SK-N-SH treated with all-trans-retinoic acid at 6 μM for 48 hours (cell line): Measurements from ENCODE around the gene ARHGAP35.

ENCODE experiments used
- BACH2 ChIP-seq: fragments of 250-450 bp; sonication (Bioruptor Pico); IDR thresholded peaks from 2 replicates; pipeline ENCODE4 v1.9.0; 2021; ENCODE audit warnings: mild to moderate bottlenecking, borderline replicate concordance
- CSDC2 ChIP-seq: fragments of 250-450 bp; sonication (Bioruptor Pico); IDR thresholded peaks from 2 replicates; pipeline ENCODE4 v1.5.0; 2020; ENCODE audit warnings: mild to moderate bottlenecking, moderate library complexity
- ESRRG ChIP-seq: fragments of 250-450 bp; sonication (Bioruptor Pico); IDR thresholded peaks from 2 replicates; pipeline ENCODE4 v1.6.1; 2021; ENCODE audit warnings: mild to moderate bottlenecking
- ISL1 ChIP-seq: fragments of 250-450 bp; sonication (Bioruptor Pico); IDR thresholded peaks from 2 replicates; pipeline ENCODE4 v2.1.2; 2022; ENCODE audit warnings: mild to moderate bottlenecking, moderate library complexity
- OSR1 ChIP-seq: fragments of 250-450 bp; sonication (Bioruptor Pico); IDR thresholded peaks from 2 replicates; pipeline ENCODE4 v1.8.0; 2022; ENCODE audit warnings: moderate library complexity, mild to moderate bottlenecking, inconsistent platforms
- PPARA ChIP-seq: fragments of 250-450 bp; sonication (Bioruptor Pico); IDR thresholded peaks from 2 replicates; pipeline ENCODE4 v1.5.0; 2020; ENCODE audit warnings: mild to moderate bottlenecking, borderline replicate concordance
- ZC3H10 ChIP-seq: fragments of 250-450 bp; sonication (Bioruptor Pico); IDR thresholded peaks from 2 replicates; pipeline ENCODE4 v1.5.1; 2021; ENCODE audit warnings: mild to moderate bottlenecking, moderate library complexity
- ZNF8 ChIP-seq: fragments of 450-650 bp; formaldehyde crosslinking; IDR thresholded peaks from 2 replicates; pipeline ENCODE4 v1.5.0; 2020; ENCODE audit warnings: mild to moderate bottlenecking, moderate library complexity
- TF ChIP-seq, protein P1 (sequence below): fragments of 250-450 bp; sonication (Bioruptor Pico); IDR thresholded peaks from 2 replicates; pipeline ENCODE4 v1.8.0; 2020; ENCODE audit warnings: mild to moderate bottlenecking, moderate library complexity, borderline replicate concordance
- TF ChIP-seq, protein P2 (sequence below): fragments of 250-450 bp; sonication (Bioruptor Pico); IDR thresholded peaks from 2 replicates; pipeline ENCODE4 v1.5.1; 2021; ENCODE audit warnings: mild to moderate bottlenecking, moderate library complexity
- TF ChIP-seq, protein P3 (sequence below): fragments of 250-450 bp; sonication (Bioruptor Pico); IDR thresholded peaks from 2 replicates; pipeline ENCODE4 v1.8.0; 2021; ENCODE audit warnings: low read depth, mild to moderate bottlenecking, moderate library complexity, borderline replicate concordance

DNA sequence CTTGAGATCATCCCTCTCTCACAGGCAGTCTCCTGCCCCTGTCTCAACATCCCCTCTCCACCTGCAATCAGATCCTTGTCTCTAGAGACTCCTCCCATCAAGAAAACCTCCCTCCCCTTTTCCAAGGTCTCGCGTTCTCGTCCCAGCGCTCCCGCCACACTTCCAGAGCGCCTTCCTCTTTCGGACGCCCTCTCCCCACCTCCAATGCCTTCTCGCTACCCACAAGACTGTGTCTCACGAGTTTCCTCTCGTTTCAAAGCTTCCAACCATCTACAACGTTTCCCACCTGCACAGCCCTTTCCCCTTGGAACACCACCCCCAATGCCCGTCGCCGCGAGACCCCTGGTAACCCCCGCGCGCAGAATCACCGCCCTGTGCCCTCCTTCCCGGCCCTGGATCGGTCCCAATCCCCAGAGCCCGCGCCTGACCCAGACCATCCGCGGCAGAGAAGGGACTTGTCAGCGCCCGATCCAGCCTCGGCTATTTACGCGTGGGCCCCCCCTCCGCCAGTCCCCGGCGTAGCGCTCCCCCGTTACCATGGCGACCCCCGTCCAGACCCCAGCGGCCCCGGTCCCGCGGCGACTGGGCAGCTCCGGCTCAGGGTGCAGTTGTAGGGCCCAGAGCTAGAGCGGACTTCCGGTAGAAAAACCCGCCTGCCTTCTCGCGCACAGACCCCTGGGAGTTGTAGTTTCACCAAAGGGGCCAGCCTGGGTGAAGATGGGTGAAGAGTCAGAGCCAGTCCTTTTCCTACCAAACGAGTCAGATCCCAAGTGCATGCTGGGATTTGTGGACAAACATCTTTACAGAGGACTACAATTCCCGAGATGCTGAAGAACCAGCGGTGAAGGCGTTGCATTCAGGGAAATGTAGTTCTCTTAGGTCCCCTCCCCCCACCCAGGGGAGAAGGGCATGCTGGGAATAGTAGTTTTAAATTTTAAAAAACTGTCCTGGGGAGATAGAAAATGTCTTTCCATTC is 10.3 kb upstream of the ARHGAP35 start, which contains the start of gene AP2S1:
- TF ChIP-seq, protein P1, sequence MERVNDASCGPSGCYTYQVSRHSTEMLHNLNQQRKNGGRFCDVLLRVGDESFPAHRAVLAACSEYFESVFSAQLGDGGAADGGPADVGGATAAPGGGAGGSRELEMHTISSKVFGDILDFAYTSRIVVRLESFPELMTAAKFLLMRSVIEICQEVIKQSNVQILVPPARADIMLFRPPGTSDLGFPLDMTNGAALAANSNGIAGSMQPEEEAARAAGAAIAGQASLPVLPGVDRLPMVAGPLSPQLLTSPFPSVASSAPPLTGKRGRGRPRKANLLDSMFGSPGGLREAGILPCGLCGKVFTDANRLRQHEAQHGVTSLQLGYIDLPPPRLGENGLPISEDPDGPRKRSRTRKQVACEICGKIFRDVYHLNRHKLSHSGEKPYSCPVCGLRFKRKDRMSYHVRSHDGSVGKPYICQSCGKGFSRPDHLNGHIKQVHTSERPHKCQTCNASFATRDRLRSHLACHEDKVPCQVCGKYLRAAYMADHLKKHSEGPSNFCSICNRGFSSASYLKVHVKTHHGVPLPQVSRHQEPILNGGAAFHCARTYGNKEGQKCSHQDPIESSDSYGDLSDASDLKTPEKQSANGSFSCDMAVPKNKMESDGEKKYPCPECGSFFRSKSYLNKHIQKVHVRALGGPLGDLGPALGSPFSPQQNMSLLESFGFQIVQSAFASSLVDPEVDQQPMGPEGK (CRISPR knock-in tag), result peak; percentile 31; the same call in 1 of the 2 replicates
- TF ChIP-seq, protein P2, sequence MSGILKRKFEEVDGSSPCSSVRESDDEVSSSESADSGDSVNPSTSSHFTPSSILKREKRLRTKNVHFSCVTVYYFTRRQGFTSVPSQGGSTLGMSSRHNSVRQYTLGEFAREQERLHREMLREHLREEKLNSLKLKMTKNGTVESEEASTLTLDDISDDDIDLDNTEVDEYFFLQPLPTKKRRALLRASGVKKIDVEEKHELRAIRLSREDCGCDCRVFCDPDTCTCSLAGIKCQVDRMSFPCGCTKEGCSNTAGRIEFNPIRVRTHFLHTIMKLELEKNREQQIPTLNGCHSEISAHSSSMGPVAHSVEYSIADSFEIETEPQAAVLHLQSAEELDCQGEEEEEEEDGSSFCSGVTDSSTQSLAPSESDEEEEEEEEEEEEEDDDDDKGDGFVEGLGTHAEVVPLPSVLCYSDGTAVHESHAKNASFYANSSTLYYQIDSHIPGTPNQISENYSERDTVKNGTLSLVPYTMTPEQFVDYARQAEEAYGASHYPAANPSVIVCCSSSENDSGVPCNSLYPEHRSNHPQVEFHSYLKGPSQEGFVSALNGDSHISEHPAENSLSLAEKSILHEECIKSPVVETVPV (CRISPR knock-in tag), result no peak
- TF ChIP-seq OSR1 (no peak), ZNF8 (CRISPR knock-in tag) (no peak), PPARA (CRISPR knock-in tag) (no peak), ZC3H10 (CRISPR knock-in tag) (no peak), BACH2 (CRISPR knock-in tag) (no peak), ISL1 (CRISPR knock-in tag) (no peak), CSDC2 (CRISPR knock-in tag) (peak; percentile 57; the same call in 1 of the 2 replicates), ESRRG (CRISPR knock-in tag) (no peak)
- TF ChIP-seq, protein P3, sequence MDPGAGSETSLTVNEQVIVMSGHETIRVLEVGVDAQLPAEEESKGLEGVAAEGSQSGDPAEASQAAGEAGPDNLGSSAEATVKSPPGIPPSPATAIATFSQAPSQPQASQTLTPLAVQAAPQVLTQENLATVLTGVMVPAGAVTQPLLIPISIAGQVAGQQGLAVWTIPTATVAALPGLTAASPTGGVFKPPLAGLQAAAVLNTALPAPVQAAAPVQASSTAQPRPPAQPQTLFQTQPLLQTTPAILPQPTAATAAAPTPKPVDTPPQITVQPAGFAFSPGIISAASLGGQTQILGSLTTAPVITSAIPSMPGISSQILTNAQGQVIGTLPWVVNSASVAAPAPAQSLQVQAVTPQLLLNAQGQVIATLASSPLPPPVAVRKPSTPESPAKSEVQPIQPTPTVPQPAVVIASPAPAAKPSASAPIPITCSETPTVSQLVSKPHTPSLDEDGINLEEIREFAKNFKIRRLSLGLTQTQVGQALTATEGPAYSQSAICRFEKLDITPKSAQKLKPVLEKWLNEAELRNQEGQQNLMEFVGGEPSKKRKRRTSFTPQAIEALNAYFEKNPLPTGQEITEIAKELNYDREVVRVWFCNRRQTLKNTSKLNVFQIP (CRISPR knock-in tag), result no peak
